Measurements from ENCODE around the gene HTR1E.
"Not testable (repeated sequence)": the region's sequence is repeated elsewhere in the genome, so short reads cannot be mapped to it uniquely, and the experiment has no call there.

The HTR1E gene

DNA sequence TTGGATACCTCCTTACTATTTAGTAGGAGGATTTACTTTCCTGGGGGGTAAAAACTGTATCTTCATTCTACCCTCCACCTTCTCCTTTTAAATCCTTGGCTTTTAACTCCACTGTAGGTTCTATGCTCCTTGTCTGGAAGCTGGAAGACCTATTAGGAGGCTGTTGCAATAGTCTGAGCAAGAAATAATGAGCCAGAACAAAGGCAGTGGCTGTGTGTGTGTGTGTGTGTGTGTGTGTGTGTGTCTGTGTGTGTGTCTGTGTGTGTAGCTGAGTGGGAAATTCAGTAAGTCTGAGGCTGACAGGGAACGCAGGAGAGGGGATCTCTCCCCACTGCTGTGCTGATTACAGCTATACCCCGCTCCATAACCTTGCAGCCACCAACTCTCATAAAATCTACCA lies 35.8 kb downstream of the HTR1E start:
- H3K4me3 ChIP-seq (ENCODE audit: low read depth, low read length): no peak overlapping the region
- H3K27ac ChIP-seq (ENCODE audit: low read depth, low read length): no peak overlapping the region
- H3K27me3 ChIP-seq (ENCODE audit: insufficient read depth, low read length): peaks cover 27% of the 10 kb centered on the region
- H3K4me1 ChIP-seq (ENCODE audit: control insufficient read depth, insufficient read depth, low read length, unreplicated experiment): no peaks in the 10 kb centered on the region
- no peaks in the 10 kb centered on the region for H3K36me3 ChIP-seq (ENCODE audit: insufficient read depth, low read length)
- no peak overlapping the region for H2AFZ ChIP-seq (ENCODE audit: low read length, unreplicated experiment)
- H3K79me2 ChIP-seq (ENCODE audit: control insufficient read depth, insufficient read depth, low read length, unreplicated experiment): no peaks in the 10 kb centered on the region

DNA sequence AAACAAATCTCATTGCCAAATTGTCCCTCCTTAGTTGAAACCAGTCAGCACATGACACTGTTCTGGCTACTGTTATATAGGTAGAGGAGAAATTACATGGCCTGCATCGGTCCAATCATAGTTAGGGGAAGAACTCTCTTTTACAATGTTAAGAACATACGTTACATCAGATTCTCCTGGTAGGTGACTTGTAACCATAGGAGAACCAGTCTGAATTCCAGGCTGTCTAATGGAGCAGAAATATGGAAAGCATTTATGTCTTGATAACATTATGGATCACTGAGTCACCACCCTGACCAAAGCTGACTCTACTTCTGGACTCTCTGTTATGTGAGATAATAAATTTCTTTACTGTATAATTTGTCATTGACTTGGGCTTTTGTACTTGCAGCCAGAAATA lies 40.9 kb downstream of the HTR1E start:
- H3K79me2 ChIP-seq (ENCODE audit: control insufficient read depth, insufficient read depth, low read length, unreplicated experiment): no peaks in the 10 kb centered on the region
- H3K27me3 ChIP-seq (ENCODE audit: insufficient read depth, low read length): peaks cover 33% of the 10 kb centered on the region
- no peaks in the 10 kb centered on the region for H3K4me1 ChIP-seq (ENCODE audit: control insufficient read depth, insufficient read depth, low read length, unreplicated experiment)
- H2AFZ ChIP-seq (ENCODE audit: low read length, unreplicated experiment): no peak overlapping the region
- H3K27ac ChIP-seq (ENCODE audit: low read depth, low read length): no peak overlapping the region
- no peak overlapping the region for H3K4me3 ChIP-seq (ENCODE audit: low read depth, low read length)
- no peaks in the 10 kb centered on the region for H3K36me3 ChIP-seq (ENCODE audit: insufficient read depth, low read length)

DNA sequence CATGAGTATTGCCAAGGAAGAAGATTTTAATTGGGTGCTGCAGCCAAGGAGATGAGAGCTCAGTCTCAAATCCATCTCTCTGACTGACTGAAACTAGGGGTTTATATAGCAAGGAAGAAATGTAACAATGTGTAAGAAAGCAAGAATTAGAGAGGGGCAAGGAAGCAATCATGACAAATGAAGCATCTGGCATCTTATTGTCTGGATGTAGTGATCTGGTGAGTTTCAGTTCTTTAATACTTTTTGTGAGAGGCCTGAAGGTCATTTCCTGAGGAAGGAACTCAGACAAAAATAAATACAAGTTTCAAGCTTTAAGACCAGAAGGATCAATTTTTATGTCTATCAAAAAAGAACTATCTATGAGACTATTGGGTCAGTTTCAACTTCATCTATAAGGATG lies 64.2 kb downstream of the HTR1E start:
- Histone ChIP-seq H3K4me1 (ENCODE audit: control insufficient read depth, insufficient read depth, low read length, unreplicated experiment) (no peaks in the 10 kb centered on the region), H2AFZ (ENCODE audit: low read length, unreplicated experiment) (no peak overlapping the region), H3K27me3 (ENCODE audit: insufficient read depth, low read length) (peaks cover 13% of the 10 kb centered on the region; the same call in 1 of the 2 replicates), H3K79me2 (ENCODE audit: control insufficient read depth, insufficient read depth, low read length, unreplicated experiment) (no peaks in the 10 kb centered on the region), H3K27ac (ENCODE audit: low read depth, low read length) (no peak overlapping the region), H3K4me3 (ENCODE audit: low read depth, low read length) (no peak overlapping the region), H3K36me3 (ENCODE audit: insufficient read depth, low read length) (no peaks in the 10 kb centered on the region)

DNA sequence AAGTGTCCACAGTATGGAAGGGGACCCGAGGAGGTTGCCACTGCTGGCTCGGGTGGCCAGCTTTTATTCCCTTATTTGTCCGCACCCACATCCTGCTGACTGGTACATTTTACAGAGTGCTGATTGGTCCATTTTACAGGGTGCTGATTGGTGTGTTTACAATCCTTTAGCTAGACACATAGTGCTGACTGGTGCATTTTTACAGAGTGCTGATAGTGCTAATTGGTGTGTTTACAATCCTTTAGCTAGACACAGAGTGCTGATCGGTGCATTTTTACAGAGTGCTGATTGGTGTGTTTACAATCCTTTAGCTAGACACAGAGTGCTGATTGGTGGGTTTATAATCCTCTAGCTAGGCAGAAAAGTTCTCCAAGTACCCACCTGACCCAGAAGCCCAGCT lies 65.1 kb downstream of the HTR1E start:
- not testable (repeated sequence) for H3K4me1 ChIP-seq (ENCODE audit: control insufficient read depth, insufficient read depth, low read length, unreplicated experiment); H3K79me2 ChIP-seq (ENCODE audit: control insufficient read depth, insufficient read depth, low read length, unreplicated experiment); H3K27ac ChIP-seq (ENCODE audit: low read depth, low read length); H3K27me3 ChIP-seq (ENCODE audit: insufficient read depth, low read length); H3K36me3 ChIP-seq (ENCODE audit: insufficient read depth, low read length); H3K4me3 ChIP-seq (ENCODE audit: low read depth, low read length); H2AFZ ChIP-seq (ENCODE audit: low read length, unreplicated experiment)

DNA sequence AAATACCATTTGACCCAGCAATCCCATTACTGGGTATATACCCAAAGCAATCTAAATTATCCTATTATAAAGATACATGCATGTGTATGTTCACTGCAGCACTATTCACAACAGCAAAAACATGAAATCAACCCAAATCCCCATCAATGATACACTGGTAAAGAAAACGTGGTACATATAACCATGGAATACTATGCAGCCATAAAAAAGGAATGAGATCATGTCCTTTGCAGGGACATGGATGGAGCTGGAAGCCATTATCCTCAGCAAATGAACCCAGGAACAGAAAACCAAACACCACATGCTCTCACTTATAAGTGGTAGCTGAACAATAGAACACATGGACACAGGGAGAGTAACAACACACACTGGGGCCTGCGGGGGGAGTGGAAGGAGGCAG lies 69.2 kb downstream of the HTR1E start:
- H3K27me3 ChIP-seq (ENCODE audit: insufficient read depth, low read length); H3K27ac ChIP-seq (ENCODE audit: low read depth, low read length); H3K4me1 ChIP-seq (ENCODE audit: control insufficient read depth, insufficient read depth, low read length, unreplicated experiment); H3K79me2 ChIP-seq (ENCODE audit: control insufficient read depth, insufficient read depth, low read length, unreplicated experiment); H3K4me3 ChIP-seq (ENCODE audit: low read depth, low read length); H2AFZ ChIP-seq (ENCODE audit: low read length, unreplicated experiment); H3K36me3 ChIP-seq (ENCODE audit: insufficient read depth, low read length): not testable (repeated sequence)

DNA sequence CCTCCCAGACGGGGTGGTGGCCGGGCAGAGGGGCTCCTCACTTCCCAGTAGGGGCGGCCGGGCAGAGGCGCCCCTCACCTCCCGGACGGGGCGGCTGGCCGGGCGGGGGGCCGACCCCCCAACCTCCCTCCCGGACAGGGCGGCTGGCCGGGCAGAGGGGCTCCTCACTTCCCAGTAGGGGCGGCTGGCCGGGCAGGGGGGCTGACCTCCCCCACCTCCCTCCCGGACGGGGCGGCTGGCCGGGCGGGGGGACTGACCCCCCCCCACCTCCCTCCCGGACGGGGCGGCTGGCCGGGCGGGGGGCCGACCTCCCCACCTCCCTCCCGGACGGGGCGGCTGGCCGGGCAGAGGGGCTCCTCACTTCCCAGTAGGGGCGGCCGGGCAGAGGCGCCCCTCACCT lies 72.3 kb downstream of the HTR1E start:
- not testable (repeated sequence) for H3K4me1 ChIP-seq (ENCODE audit: control insufficient read depth, insufficient read depth, low read length, unreplicated experiment); H2AFZ ChIP-seq (ENCODE audit: low read length, unreplicated experiment); H3K79me2 ChIP-seq (ENCODE audit: control insufficient read depth, insufficient read depth, low read length, unreplicated experiment); H3K36me3 ChIP-seq (ENCODE audit: insufficient read depth, low read length); H3K27me3 ChIP-seq (ENCODE audit: insufficient read depth, low read length); H3K4me3 ChIP-seq (ENCODE audit: low read depth, low read length); H3K27ac ChIP-seq (ENCODE audit: low read depth, low read length)

DNA sequence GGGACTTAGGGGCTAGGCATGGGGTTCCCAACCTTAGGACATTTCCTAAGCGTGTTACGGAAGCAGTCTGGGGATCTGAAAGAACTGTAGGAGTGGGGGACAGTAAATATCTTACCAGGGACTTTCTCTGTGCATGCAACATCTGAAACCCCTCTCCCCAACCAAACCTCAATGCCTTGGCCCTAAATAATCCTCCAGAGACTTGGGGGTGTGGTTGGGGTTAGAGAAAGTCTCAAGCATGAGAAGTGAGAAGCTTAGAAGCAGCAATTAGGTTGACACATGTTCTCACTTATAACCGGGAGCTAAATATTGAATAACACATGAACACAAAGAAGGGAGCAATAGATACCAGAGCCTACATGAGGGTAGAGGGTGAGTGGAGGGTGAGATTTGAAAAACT lies 74.7 kb downstream of the HTR1E start:
- H3K79me2 ChIP-seq (ENCODE audit: control insufficient read depth, insufficient read depth, low read length, unreplicated experiment): no peaks in the 10 kb centered on the region
- no peak overlapping the region for H2AFZ ChIP-seq (ENCODE audit: low read length, unreplicated experiment)
- H3K4me3 ChIP-seq (ENCODE audit: low read depth, low read length): no peak overlapping the region
- no peaks in the 10 kb centered on the region for H3K27me3 ChIP-seq (ENCODE audit: insufficient read depth, low read length)
- H3K4me1 ChIP-seq (ENCODE audit: control insufficient read depth, insufficient read depth, low read length, unreplicated experiment): no peaks in the 10 kb centered on the region
- H3K36me3 ChIP-seq (ENCODE audit: insufficient read depth, low read length): no peaks in the 10 kb centered on the region
- H3K27ac ChIP-seq (ENCODE audit: low read depth, low read length): no peak overlapping the region

DNA sequence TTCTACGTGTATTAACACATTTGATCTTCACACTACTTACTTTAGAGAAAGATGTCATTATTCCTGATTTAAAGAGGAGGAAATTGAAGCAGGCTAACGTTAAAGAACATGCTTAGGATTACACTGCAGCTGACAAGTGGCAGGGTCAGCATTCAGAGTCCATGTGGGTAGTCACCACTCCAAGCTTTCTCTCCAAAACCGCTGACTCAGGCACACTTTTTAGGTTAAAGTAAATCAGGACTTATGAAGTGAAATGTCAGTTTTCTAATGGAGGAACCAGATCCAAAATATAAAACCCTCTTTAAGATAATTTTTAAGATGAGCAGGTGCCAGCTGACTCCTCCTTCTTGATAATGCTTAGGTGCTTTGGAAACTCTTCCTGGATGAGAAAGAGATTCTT lies 75.4 kb downstream of the HTR1E start:
- Histone ChIP-seq H2AFZ (ENCODE audit: low read length, unreplicated experiment) (no peak overlapping the region), H3K79me2 (ENCODE audit: control insufficient read depth, insufficient read depth, low read length, unreplicated experiment) (no peaks in the 10 kb centered on the region), H3K36me3 (ENCODE audit: insufficient read depth, low read length) (no peaks in the 10 kb centered on the region)

DNA sequence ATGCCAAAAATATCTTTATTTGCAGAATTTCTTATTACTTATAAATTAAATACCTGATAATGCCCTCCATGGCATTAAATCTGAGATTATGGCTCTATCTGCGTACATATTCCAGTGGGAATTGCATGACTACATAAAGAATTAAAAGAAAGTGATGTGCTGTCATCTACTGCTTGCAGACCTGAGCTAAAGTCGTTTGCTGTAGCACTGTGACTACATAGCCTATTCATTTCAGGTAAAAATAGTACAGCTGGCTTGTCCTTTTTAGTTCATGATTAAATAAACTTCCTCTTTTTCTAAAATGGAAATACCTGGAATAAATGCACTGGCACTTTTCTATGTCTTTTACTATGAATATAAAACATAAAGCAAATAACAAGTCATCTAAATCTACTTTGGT lies 79.4 kb downstream of the HTR1E start:
- Histone ChIP-seq H3K79me2 (ENCODE audit: control insufficient read depth, insufficient read depth, low read length, unreplicated experiment) (no peaks in the 10 kb centered on the region), H3K27me3 (ENCODE audit: insufficient read depth, low read length) (peaks cover 22% of the 10 kb centered on the region), H3K4me1 (ENCODE audit: control insufficient read depth, insufficient read depth, low read length, unreplicated experiment) (no peaks in the 10 kb centered on the region), H2AFZ (ENCODE audit: low read length, unreplicated experiment) (no peak overlapping the region), H3K4me3 (ENCODE audit: low read depth, low read length) (no peak overlapping the region), H3K36me3 (ENCODE audit: insufficient read depth, low read length) (no peaks in the 10 kb centered on the region), H3K27ac (ENCODE audit: low read depth, low read length) (no peak overlapping the region)

More for the DNA sequence above, 75.4 kb downstream of the HTR1E start:
- H3K4me3 ChIP-seq (ENCODE audit: low read depth, low read length): no peak overlapping the region
- H3K27me3 ChIP-seq (ENCODE audit: insufficient read depth, low read length): no peaks in the 10 kb centered on the region
- no peaks in the 10 kb centered on the region for H3K4me1 ChIP-seq (ENCODE audit: control insufficient read depth, insufficient read depth, low read length, unreplicated experiment)
- no peak overlapping the region for H3K27ac ChIP-seq (ENCODE audit: low read depth, low read length)

DNA sequence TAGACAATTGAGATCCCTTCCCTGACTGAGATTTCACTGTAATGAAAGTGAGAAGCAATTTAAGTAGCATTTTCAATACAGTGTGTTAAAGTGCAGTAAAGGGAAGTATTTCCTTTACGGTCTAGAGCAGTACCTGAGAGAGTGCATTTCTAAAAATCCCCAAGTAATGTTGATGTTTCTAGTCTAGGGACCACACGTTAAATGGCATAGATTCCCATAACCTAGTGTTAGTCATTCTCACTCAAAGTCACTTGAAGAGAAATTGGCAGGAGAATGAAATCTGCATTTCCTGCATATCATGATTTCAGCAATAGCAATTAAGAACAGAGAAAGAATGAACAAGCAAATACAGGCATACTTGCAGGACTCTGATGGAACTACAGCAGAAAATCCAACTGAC lies 89.7 kb downstream of the HTR1E start:
- H3K27me3 ChIP-seq (ENCODE audit: insufficient read depth, low read length): peaks cover 49% of the 10 kb centered on the region
- no peaks in the 10 kb centered on the region for H3K36me3 ChIP-seq (ENCODE audit: insufficient read depth, low read length)
- H2AFZ ChIP-seq (ENCODE audit: low read length, unreplicated experiment): no peak overlapping the region
- no peak overlapping the region for H3K27ac ChIP-seq (ENCODE audit: low read depth, low read length)
- no peak overlapping the region for H3K4me3 ChIP-seq (ENCODE audit: low read depth, low read length)
- no peaks in the 10 kb centered on the region for H3K79me2 ChIP-seq (ENCODE audit: control insufficient read depth, insufficient read depth, low read length, unreplicated experiment)
- H3K4me1 ChIP-seq (ENCODE audit: control insufficient read depth, insufficient read depth, low read length, unreplicated experiment): no peaks in the 10 kb centered on the region

DNA sequence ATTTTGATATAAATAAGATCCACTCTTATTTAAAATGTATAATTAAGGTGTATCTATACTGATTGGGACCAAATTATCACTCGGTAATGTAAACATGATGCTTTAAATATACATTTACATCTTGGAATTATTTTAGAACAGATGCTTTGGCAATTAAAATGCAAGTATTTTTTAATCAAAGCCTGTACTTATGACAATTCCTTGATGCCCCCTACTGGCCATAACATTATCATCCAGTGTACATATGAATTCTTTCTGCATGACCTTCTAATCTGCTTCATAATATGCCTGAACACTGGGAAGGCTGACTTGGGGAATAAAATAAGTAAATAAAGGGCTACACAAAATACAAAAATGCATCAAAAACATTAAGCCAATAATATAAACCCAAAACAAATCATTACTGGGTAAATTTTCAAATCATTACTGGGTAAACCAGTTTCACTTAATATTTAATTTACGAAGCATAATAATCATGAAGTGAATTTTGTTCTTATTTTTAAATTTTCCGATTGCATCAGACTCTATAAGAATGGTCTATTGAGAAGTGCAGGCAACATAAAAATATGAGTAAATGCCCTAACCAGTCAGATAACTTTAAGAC lies 92.5 kb downstream of the HTR1E start:
- Histone ChIP-seq H3K27me3 (ENCODE audit: insufficient read depth, low read length) (peaks cover 46% of the 10 kb centered on the region), H3K4me1 (ENCODE audit: control insufficient read depth, insufficient read depth, low read length, unreplicated experiment) (no peaks in the 10 kb centered on the region), H3K36me3 (ENCODE audit: insufficient read depth, low read length) (no peaks in the 10 kb centered on the region), H3K4me3 (ENCODE audit: low read depth, low read length) (no peak overlapping the region), H3K79me2 (ENCODE audit: control insufficient read depth, insufficient read depth, low read length, unreplicated experiment) (no peaks in the 10 kb centered on the region), H3K27ac (ENCODE audit: low read depth, low read length) (no peak overlapping the region), H2AFZ (ENCODE audit: low read length, unreplicated experiment) (no peak overlapping the region)

Data from ACC112 (cell line).